Tibial artery (tissue), 4 donors: ENCODE data around the gene ADAMTS17.
A peak's percentile ranks its signal among the peaks of the same experiment; 100 is the strongest.

Source experiments
- DNase-seq, 2 donors: peaks; one replicate each; pipeline ENCODE4 v3.0.0-alpha.2; 2019
- H3K27ac ChIP-seq, 2 donors: fragments of 200-600 bp; sonication (generic) in 1 of 2; 1 replicate in 1 of 2; 2 replicates in 1 of 2; pipeline ENCODE4 v1.5.1; 2018 to 2019; ENCODE audit warnings: mild to moderate bottlenecking in 1 of 2
- H3K27me3 ChIP-seq, 2 donors: fragments of 200-600 bp; sonication (generic) in 1 of 2; one replicate each; pipeline versions ENCODE4 v1.5.1 to v1.6.0; 2016 to 2019
- H3K36me3 ChIP-seq, 3 donors: fragments of 200-600 bp; sonication (generic) in 2 of 3; one replicate each; pipeline ENCODE4 v1.5.1; 2016 to 2019; ENCODE audit warnings: mild to moderate bottlenecking in 2 of 3
- H3K4me1 ChIP-seq, 4 donors: fragments of 200-600 bp; sonication (generic) in 2 of 4; 1 replicate in 3 of 4; 2 replicates in 1 of 4; pipeline ENCODE4 v1.5.1; 2016 to 2019
- H3K4me3 ChIP-seq, 2 donors: fragments of 200-600 bp; sonication (generic) in 1 of 2; 1 replicate in 1 of 2; 2 replicates in 1 of 2; pipeline ENCODE4 v1.5.1; 2018 to 2019; ENCODE audit warnings: mild to moderate bottlenecking in 2 of 2
- H3K9me3 ChIP-seq, 3 donors: fragments of 200-600 bp; sonication (generic) in 1 of 3; one replicate each; pipeline ENCODE4 v1.5.1; 2016 to 2019
- intact Hi-C: fragments of 100-400 bp; cut with DNase I; formaldehyde crosslinking; loops from one replicate; pipeline ENCODE4 v1.15.0; 2023; ENCODE audit warnings: low total_unique reads
- TF ChIP-seq, protein P1 (sequence below), 2 experiments: fragments of 200-600 bp in 1 of 2; fragments of 450-650 bp in 1 of 2; IDR thresholded peaks; one replicate each; pipeline ENCODE4 v1.5.1; 2017 to 2019; ENCODE audit warnings: antibody characterized with exemption in 2 of 2, mild to moderate bottlenecking in 1 of 2, moderate library complexity in 1 of 2

The ADAMTS17 gene

DNA sequence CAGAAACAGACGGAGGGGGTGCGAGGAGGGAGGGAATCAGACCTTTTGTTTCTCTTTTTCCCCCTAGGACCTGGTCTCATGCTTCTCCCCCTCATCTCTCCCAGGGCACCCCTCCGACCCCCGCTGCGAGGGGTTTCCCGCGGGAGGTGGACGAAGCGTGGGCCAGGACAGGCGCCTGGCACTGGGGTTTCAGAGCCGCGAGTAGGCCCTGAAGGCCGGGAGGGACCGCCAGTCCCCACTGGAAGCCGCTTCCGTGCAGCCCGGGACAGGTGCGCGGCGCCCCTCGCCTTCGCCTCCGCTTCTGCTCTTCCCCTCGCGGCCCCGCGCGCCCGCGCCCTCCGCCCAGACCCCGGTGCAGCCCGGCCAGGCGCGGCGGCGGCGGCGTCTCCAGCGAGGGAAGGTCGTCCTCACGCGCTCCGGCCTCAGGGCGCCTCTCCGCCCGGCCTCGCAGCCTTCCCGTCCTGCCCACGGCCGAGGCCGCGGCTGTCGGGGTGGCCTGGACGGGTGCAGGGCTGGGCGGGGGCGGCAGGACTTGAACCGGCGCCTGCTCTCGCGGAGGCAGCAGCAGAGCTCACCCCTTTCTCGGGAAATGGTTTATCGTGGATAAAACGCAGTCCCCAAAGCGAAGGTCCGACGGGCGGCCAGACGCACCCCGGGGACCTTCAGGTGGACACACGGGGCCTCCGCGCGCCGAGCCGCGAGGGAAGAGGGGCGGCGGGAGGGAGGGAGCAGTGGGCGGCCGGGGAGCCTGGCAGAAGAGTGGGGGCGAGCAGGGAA, 31.5 kb upstream of the ADAMTS17 start:
- Histone ChIP-seq H3K27ac (peak overlapping the region; percentile 25 to 33), H3K4me1 (peaks cover 0 to 13% (median 9%) of the 10 kb centered on the region in 4 donors)
- intact Hi-C loops = no loop called here

DNA sequence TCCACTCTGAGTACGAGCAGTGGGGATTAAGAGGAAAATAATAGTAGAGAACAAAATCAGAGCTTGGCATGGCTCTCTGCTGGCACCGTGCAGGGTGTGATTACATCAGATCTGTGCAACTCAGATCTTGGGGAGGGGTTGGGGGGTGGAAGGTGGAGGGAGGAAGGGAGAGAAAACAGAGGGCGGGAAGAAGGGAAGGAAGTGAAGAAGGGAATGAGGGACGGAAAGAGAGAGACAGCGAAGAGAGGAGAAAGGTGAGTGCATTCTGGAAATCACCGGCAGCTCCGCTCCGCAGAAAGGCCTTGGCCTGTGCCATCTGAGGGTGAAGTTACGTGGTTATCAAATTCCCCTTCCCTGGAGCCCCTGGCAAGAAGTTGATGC, 31.0 kb upstream of the ADAMTS17 start:
- TF ChIP-seq, protein P1, sequence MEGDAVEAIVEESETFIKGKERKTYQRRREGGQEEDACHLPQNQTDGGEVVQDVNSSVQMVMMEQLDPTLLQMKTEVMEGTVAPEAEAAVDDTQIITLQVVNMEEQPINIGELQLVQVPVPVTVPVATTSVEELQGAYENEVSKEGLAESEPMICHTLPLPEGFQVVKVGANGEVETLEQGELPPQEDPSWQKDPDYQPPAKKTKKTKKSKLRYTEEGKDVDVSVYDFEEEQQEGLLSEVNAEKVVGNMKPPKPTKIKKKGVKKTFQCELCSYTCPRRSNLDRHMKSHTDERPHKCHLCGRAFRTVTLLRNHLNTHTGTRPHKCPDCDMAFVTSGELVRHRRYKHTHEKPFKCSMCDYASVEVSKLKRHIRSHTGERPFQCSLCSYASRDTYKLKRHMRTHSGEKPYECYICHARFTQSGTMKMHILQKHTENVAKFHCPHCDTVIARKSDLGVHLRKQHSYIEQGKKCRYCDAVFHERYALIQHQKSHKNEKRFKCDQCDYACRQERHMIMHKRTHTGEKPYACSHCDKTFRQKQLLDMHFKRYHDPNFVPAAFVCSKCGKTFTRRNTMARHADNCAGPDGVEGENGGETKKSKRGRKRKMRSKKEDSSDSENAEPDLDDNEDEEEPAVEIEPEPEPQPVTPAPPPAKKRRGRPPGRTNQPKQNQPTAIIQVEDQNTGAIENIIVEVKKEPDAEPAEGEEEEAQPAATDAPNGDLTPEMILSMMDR (IDR thresholded peaks at IDR 0.05) = no peak
- DNase-seq = peak in 1 of 2 donors; percentile 48
- Histone ChIP-seq H3K9me3 (peaks cover 0 to 7% (median 4%) of the 10 kb centered on the region in 3 donors), H3K4me3 (peak overlapping the region; percentile 43 to 45), H3K36me3 (no peaks in the 10 kb centered on the region), H3K27ac (peak overlapping the region; percentile 25 to 33), H3K4me1 (peaks cover 0 to 13% (median 9%) of the 10 kb centered on the region in 4 donors), H3K27me3 (peaks cover 0 to 33% of the 10 kb centered on the region in 2 donors)
- intact Hi-C loops = no loop called here

More for the DNA sequence above, 31.5 kb upstream of the ADAMTS17 start:
- H3K36me3 ChIP-seq = no peaks in the 10 kb centered on the region
- H3K27me3 ChIP-seq = peaks cover 0 to 33% of the 10 kb centered on the region in 2 donors
- H3K9me3 ChIP-seq = peaks cover 0 to 7% (median 4%) of the 10 kb centered on the region in 3 donors
- H3K4me3 ChIP-seq = peak overlapping the region; percentile 43 to 45
- TF ChIP-seq, protein P1 (IDR thresholded peaks at IDR 0.05) = no peak
- DNase-seq = no peak

- peaks cover 0 to 6% (median 3%) of the 10 kb centered on the region in 4 donors for H3K4me1 ChIP-seq
- intact Hi-C loops = no loop called here
- TF ChIP-seq, protein P1 (IDR thresholded peaks at IDR 0.05) = no peak
- DNase-seq = no peak
- no peaks in the 10 kb centered on the region for H3K36me3 ChIP-seq
- H3K9me3 ChIP-seq = no peaks in the 10 kb centered on the region
- peaks cover 0 to 14% of the 10 kb centered on the region in 2 donors for H3K27me3 ChIP-seq
- H3K27ac ChIP-seq = no peak overlapping the region
- H3K4me3 ChIP-seq = no peak overlapping the region
Measured at GRCh38 chr15:100355342-100355741, 13.6 kb upstream of the ADAMTS17 start.

DNA sequence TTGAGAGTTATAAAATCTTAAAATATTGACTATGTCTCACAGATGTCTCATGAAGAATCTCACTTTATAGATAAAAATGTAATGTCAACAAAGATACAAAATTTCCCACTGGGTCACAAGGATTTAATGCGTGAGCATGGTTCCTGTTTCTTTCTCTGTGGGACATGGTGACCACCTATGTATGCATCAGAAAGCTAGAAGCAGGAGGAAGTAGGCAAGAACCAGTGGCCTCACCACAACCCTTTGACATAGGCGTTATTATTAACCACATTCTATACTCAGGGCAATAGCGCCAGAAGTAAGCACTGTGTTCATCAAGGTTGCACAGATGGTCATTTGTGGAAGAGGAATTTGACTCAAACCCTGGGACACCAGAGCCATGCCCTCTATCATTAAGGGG, 11.7 kb upstream of the ADAMTS17 start:
- DNase-seq = no peak
- peaks cover 0 to 10% of the 10 kb centered on the region in 2 donors for H3K27me3 ChIP-seq
- intact Hi-C loops = no loop called here
- H3K36me3 ChIP-seq = no peaks in the 10 kb centered on the region
- peaks cover 0 to 16% (median 9%) of the 10 kb centered on the region in 4 donors for H3K4me1 ChIP-seq
- no peak overlapping the region for H3K4me3 ChIP-seq
- H3K27ac ChIP-seq = no peak overlapping the region
- H3K9me3 ChIP-seq = no peaks in the 10 kb centered on the region
- TF ChIP-seq, protein P1 (IDR thresholded peaks at IDR 0.05) = no peak

DNA sequence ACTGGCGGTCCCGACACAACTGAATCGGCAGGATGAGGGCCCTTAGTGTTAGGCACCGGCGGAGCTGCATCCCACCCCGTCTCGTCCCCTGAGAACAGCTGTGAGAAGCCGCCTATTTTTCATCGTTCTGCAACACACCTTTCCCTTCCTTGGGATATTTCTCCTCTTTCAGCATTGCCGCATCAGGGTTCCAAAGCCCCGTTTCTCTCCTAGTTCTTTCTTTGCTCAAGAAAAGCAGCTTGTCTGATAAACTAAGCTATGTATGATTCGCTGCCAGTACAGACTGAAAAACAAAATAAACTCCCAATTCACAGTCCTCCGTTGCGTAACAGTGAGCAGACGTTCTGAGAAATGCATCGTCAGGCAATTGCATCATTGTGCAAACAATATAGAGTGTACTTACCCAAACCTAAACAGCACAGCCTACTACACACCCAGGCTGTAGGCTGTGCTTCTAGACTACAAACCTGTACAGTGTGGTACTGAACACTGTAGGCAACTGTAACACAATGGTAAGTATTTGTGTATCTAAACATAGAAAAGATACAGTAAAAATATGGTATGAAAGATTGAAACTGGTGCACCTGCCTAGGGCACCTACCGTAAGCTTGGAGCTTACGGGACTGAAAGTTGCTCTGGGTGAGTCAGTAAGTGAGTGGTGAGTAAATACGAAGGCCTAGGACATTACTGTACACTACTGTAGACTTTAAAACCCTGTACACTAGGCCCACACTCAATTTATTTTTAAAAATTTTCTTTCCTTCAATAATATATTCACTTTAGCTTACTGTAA, 8.9 kb upstream of the ADAMTS17 start:
- peak overlapping the region; percentile 94 to 99 for H3K27ac ChIP-seq
- H3K27me3 ChIP-seq = peaks cover 0 to 10% of the 10 kb centered on the region in 2 donors
- H3K36me3 ChIP-seq = no peaks in the 10 kb centered on the region
- intact Hi-C loops = no loop called here
- peak in 1 of 2 donors; percentile 59 for DNase-seq
- peaks cover 0 to 16% (median 9%) of the 10 kb centered on the region in 4 donors for H3K4me1 ChIP-seq
- peak overlapping the region; percentile 70 to 73 for H3K4me3 ChIP-seq
- TF ChIP-seq, protein P1 (IDR thresholded peaks at IDR 0.05) = no peak
- H3K9me3 ChIP-seq = no peaks in the 10 kb centered on the region
